Measurements from ENCODE around the gene SLC22A12.

- TF ChIP-seq CTCF (IDR thresholded peaks at IDR 0.05), result no peak
- no peak for TF ChIP-seq POLR2A (IDR thresholded peaks at IDR 0.05)
These were observed 25.8 kb downstream of the SLC22A12 start for GRCh38 chr11:64616817-64617216.
